Activated T-cell treated with anti-CD3 and anti-CD28 coated beads, Interleukin-2, amount 50 U/mL, for 48 hours (primary cell): Measurements from ENCODE around the gene APOBR.
"Not testable (repeated sequence)": the region's sequence is repeated elsewhere in the genome, so short reads cannot be mapped to it uniquely, and the experiment has no call there.

Source experiments
- DNase-seq, 2 experiments: peaks; one replicate each; pipeline ENCODE4 v3.0.0-alpha.2; 2020

The APOBR gene

GRCh38 chr16:28499854-28500253, 5.4 kb downstream of the APOBR start:
- DNase-seq: no peak

GRCh38 chr16:28500476-28501180, 6.2 kb downstream of the APOBR start:
- DNase-seq: not testable (repeated sequence)

- no peak for DNase-seq
Observed at GRCh38 chr16:28501258-28502232, 7.1 kb downstream of the APOBR start.

GRCh38 chr16:28502290-28502689, 7.8 kb downstream of the APOBR start:
- DNase-seq: no peak

GRCh38 chr16:28503470-28504259, 9.2 kb downstream of the APOBR start:
- no peak for DNase-seq

GRCh38 chr16:28504707-28505404, 10.4 kb downstream of the APOBR start:
- DNase-seq: no peak

GRCh38 chr16:28505489-28506137, 11.2 kb downstream of the APOBR start:
- no peak for DNase-seq

GRCh38 chr16:28511031-28511430, 16.6 kb downstream of the APOBR start:
- DNase-seq: no peak

- no peak for DNase-seq
Observed at GRCh38 chr16:28511801-28512789, 17.7 kb downstream of the APOBR start.

GRCh38 chr16:28513484-28514181, 19.2 kb downstream of the APOBR start:
- DNase-seq: no peak

GRCh38 chr16:28514246-28514645, 19.8 kb downstream of the APOBR start:
- DNase-seq: no peak

- DNase-seq: no peak
Observed at GRCh38 chr16:28520672-28521071, 26.2 kb downstream of the APOBR start.

- no peak for DNase-seq
Observed at GRCh38 chr16:28521436-28521835, 27.0 kb downstream of the APOBR start.

- no peak for DNase-seq
Observed at GRCh38 chr16:28522792-28523191, 28.3 kb downstream of the APOBR start.

- DNase-seq: no peak
Observed at GRCh38 chr16:28524681-28525171, 30.3 kb downstream of the APOBR start.

GRCh38 chr16:28526201-28527099, 32.0 kb downstream of the APOBR start:
- DNase-seq: no peak

GRCh38 chr16:28527100-28527785, 32.8 kb downstream of the APOBR start:
- not testable (repeated sequence) for DNase-seq

GRCh38 chr16:28527985-28528384, 33.5 kb downstream of the APOBR start:
- DNase-seq: no peak
